ENCODE measurements around the gene EPM2AIP1. TPM values are rescaled to one million over a fixed set of nuclear protein-coding genes. Genes with fewer than 3 reads are reported as not detected.

The EPM2AIP1 gene
- total and polyA plus RNA-seq, 12 donors = 6.1 to 36.3 (median 27.4) TPM

GRCh38 chr3:36981006-36981405, 11.9 kb downstream of the EPM2AIP1 start:
- no peak for ATAC-seq
- WGBS, 2 donors = 91 to 94% methylated on average over 4 of the region's 4 CpGs
- Histone ChIP-seq H3K27me3 (no peaks in the 10 kb centered on the region), H3K36me3 (peaks cover 0 to 51% (median 28%) of the 10 kb centered on the region in 9 donors), H3K27ac (no peak overlapping the region), H3K9me3 (peaks cover 0 to 29% (median 0%) of the 10 kb centered on the region in 11 donors), H3K4me3 (no peak overlapping the region), H3K4me1 (peaks cover 0 to 5% (median 0%) of the 10 kb centered on the region in 9 donors)
- DNase-seq = no peak
- intact Hi-C loops (cut with DNase I) = no loop called here
- TF ChIP-seq CTCF (IDR thresholded peaks at IDR 0.05) = no peak

GRCh38 chr3:36973139-36973538, 19.8 kb downstream of the EPM2AIP1 start:
- Histone ChIP-seq H3K9me3 (peaks cover 0 to 4% (median 0%) of the 10 kb centered on the region in 11 donors), H3K36me3 (no peaks in the 10 kb centered on the region), H3K4me1 (peaks cover 0 to 18% (median 3%) of the 10 kb centered on the region in 9 donors), H3K27ac (no peak overlapping the region), H3K27me3 (no peaks in the 10 kb centered on the region), H3K4me3 (no peak overlapping the region)
- WGBS, 2 donors = 88 to 93% methylated on average over 1 of the region's 1 CpG
- intact Hi-C loops (cut with DNase I) = no loop called here
- DNase-seq = no peak
- TF ChIP-seq CTCF (IDR thresholded peaks at IDR 0.05) = no peak
- ATAC-seq = no peak

GRCh38 chr3:36972163-36972562, 20.8 kb downstream of the EPM2AIP1 start:
- 93 to 96% methylated on average over 2 of the region's 2 CpGs for WGBS, 2 donors
- intact Hi-C loops (cut with DNase I) = no loop called here
- Histone ChIP-seq H3K27me3 (no peaks in the 10 kb centered on the region), H3K4me1 (peaks cover 0 to 18% (median 3%) of the 10 kb centered on the region in 9 donors), H3K4me3 (no peak overlapping the region), H3K36me3 (no peaks in the 10 kb centered on the region), H3K27ac (no peak overlapping the region), H3K9me3 (no peaks in the 10 kb centered on the region)
- no peak for TF ChIP-seq CTCF (IDR thresholded peaks at IDR 0.05)
- ATAC-seq (no peak), DNase-seq (no peak)

GRCh38 chr3:36969540-36970432, 23.1 kb downstream of the EPM2AIP1 start:
- peaks cover 0 to 18% (median 3%) of the 10 kb centered on the region in 9 donors for H3K4me1 ChIP-seq
- H3K27me3 ChIP-seq = no peaks in the 10 kb centered on the region
- H3K9me3 ChIP-seq = no peaks in the 10 kb centered on the region
- H3K36me3 ChIP-seq = no peaks in the 10 kb centered on the region
- H3K4me3 ChIP-seq = no peak overlapping the region
- peak overlapping the region in 9 of 10 donors; percentile 26 to 72 (median 55) for H3K27ac ChIP-seq
- ATAC-seq (peak; percentile 86 to 99 (median 94)), DNase-seq (peak in 1 of 2 donors; percentile 48)
- TF ChIP-seq CTCF (IDR thresholded peaks at IDR 0.05) = no peak
- WGBS, 2 donors = 27 to 41% methylated on average over 3 to 4 of the region's 4 CpGs
- intact Hi-C loops (cut with DNase I) = no loop called here

Data from heart right ventricle (tissue), 16 donors.